AG10803 (cell line): ENCODE measurements around the gene PRKAG2.

Experiments
- DNase-seq: peaks from one replicate; pipeline ENCODE4 v3.0.0; 2010; ENCODE audit warnings: low read depth
- H3K4me3 ChIP-seq: 2 replicates; pipeline ENCODE4 v1.5.1; 2011; ENCODE audit warnings: mild to moderate bottlenecking, low read length, control low read depth
- CTCF ChIP-seq: conservative IDR thresholded peaks from 2 replicates; pipeline ENCODE4 v1.5.1; 2011; ENCODE audit warnings: mild to moderate bottlenecking, low read length, control low read depth, inconsistent platforms

Gene PRKAG2

GRCh38 chr7:151876899-151877777 lies at the start of gene PRKAG2:
PRKAG2 (minus strand) TSS chr7:151877115; CDS start chr7:151876620, 495 bp downstream.
- H3K4me3 ChIP-seq: peak within 1 kb of the TSS; percentile 58
- no peak for TF ChIP-seq CTCF
- peak; percentile 15 for DNase-seq

- no peak for TF ChIP-seq CTCF
- DNase-seq: no peak
- no peak overlapping the region for H3K4me3 ChIP-seq
These were observed 49.4 kb upstream of the PRKAG2 start for GRCh38 chr7:151926336-151926712.

- TF ChIP-seq CTCF: no peak
- no peak overlapping the region for H3K4me3 ChIP-seq
- DNase-seq: no peak
These were observed 48.8 kb upstream of the PRKAG2 start for GRCh38 chr7:151925446-151926335.

- no peak for TF ChIP-seq CTCF
- no peak for DNase-seq
- no peak overlapping the region for H3K4me3 ChIP-seq
These were observed 47.6 kb upstream of the PRKAG2 start for GRCh38 chr7:151924508-151924907.

- no peak for TF ChIP-seq CTCF
These were observed 47.1 kb upstream of the PRKAG2 start for GRCh38 chr7:151924001-151924400.

DNA sequence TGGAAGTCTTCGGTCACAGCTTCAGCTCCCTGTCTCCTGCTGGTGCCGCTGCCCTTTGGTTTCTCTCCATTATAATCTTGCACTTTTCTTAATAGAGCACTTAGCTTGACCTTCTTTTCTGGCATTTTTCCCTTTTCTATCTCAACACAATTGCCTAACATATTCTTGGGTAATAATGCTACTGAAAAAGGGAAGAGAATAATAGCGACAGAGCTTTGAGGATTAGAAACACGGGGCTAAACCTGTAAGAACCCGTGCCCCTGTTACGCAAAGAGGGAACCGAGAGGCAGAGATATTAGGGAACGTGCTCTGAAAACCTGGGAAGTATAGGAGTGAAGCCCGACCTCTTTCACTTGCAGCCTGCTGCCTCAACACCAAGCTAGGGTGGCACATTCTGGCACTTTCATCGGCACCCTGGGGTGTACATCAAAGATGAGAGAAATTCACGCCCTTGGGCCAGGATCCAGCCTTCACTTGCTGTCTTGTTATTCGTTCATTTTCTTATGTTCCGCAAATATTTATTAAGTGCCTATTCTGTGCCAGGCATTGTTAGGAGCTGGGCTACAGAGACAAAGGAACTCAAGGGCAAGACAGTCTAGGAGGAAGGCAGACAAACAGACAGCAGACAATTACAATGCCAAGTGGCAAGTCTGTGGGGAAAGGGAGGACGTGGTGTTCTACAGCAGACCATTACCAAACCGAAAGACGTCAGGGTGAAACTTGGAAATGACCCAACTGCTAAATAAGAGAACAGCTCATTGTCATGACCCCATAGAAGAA lies 46.4 kb upstream of the PRKAG2 start:
- TF ChIP-seq CTCF: no peak
- H3K4me3 ChIP-seq: no peak overlapping the region
- no peak for DNase-seq

More at GRCh38 chr7:151924001-151924400, 47.1 kb upstream of the PRKAG2 start:
- no peak for DNase-seq
- no peak overlapping the region for H3K4me3 ChIP-seq
